Esophagus muscularis mucosa (tissue), 4 donors: ENCODE measurements around the gene MN1. TPM values are rescaled to one million over a fixed set of nuclear protein-coding genes. Genes with fewer than 3 reads are reported as not detected.

Experiments
- DNase-seq: peaks from one replicate; pipeline ENCODE4 v3.0.0-alpha.2; 2017; ENCODE audit errors: extremely low spot score
- H3K27ac ChIP-seq, 4 donors: fragments of 200-600 bp; sonication (generic); replicated peaks in 1 of 4; 1 replicate in 3 of 4; 2 replicates in 1 of 4; pipeline ENCODE4 v1.5.1; 2016 to 2019; ENCODE audit warnings: mild to moderate bottlenecking in 1 of 4
- H3K27me3 ChIP-seq, 4 donors: fragments of 200-600 bp; sonication (generic); one replicate each; pipeline versions ENCODE4 v1.5.1 to v1.6.0; 2016 to 2019
- H3K36me3 ChIP-seq, 4 donors: fragments of 200-600 bp; sonication (generic); one replicate each; pipeline ENCODE4 v1.5.1; 2016 to 2019
- H3K4me1 ChIP-seq, 4 donors: fragments of 200-600 bp; sonication (generic); one replicate each; pipeline ENCODE4 v1.5.1; 2016 to 2019
- H3K4me3 ChIP-seq, 4 donors: fragments of 200-600 bp; sonication (generic); 1 replicate in 2 of 4; 2 replicates in 2 of 4; pipeline ENCODE4 v1.5.1; 2016 to 2019; ENCODE audit warnings: mild to moderate bottlenecking in 4 of 4, moderate library complexity in 1 of 4
- H3K9me3 ChIP-seq, 4 donors: fragments of 200-600 bp; sonication (generic); 1 replicate in 3 of 4; 2 replicates in 1 of 4; pipeline ENCODE4 v1.5.1; 2016 to 2019
- CTCF ChIP-seq, 3 experiments: fragments of 200-600 bp in 2 of 3; fragments of 450-650 bp in 1 of 3; sonication (generic) in 2 of 3; IDR thresholded peaks; one replicate each; pipeline ENCODE4 v1.5.1; 2017 to 2019; ENCODE audit warnings: antibody characterized with exemption in 3 of 3, mild to moderate bottlenecking in 2 of 3, moderate library complexity in 1 of 3
- EP300 ChIP-seq: sonication (generic); formaldehyde crosslinking; IDR thresholded peaks from one replicate; pipeline ENCODE4 v1.6.1; 2017; ENCODE audit warnings: antibody characterized with exemption
- POLR2A ChIP-seq: fragments of 450-650 bp; IDR thresholded peaks from one replicate; pipeline ENCODE4 v1.6.1; 2017; ENCODE audit warnings: antibody characterized with exemption, moderate library complexity, mild to moderate bottlenecking, low read depth
- POLR2AphosphoS5 ChIP-seq, 2 donors: sonication (generic); formaldehyde crosslinking; IDR thresholded peaks; one replicate each; pipeline ENCODE4 v1.6.1; 2017; ENCODE audit warnings: antibody characterized with exemption in 2 of 2
- WGBS: methylation state at CpG from one replicate; pipeline ENCODE4 v1.1.5; 2018; 5-methylcytosine and 5-hydroxymethylcytosine counted together
- intact Hi-C: fragments of 100-400 bp; cut with DNase I; formaldehyde crosslinking; loops from one replicate; pipeline ENCODE4 v1.15.1; 2023
- total RNA-seq, 4 donors: library from RNA; depleted of rRNA; stranded (reverse); fragments of >200 nt; gene quantifications; one replicate each; pipeline versions ENCODE4 v1.1.0 to v1.2.1, GENCODE V29; 2016

Gene MN1
- total RNA-seq, 4 donors from 2014 or later: 16.2 to 47.3 (median 29.0) TPM

GRCh38 chr22:27729246-27729645, 72.3 kb downstream of the MN1 start:
- WGBS: 79% methylated on average over 4 of the region's 4 CpGs
- Histone ChIP-seq H3K27ac (no peak overlapping the region), H3K36me3 (no peaks in the 10 kb centered on the region), H3K4me1 (peaks cover 15 to 25% (median 17%) of the 10 kb centered on the region in 4 donors), H3K9me3 (no peaks in the 10 kb centered on the region), H3K4me3 (no peak overlapping the region), H3K27me3 (no peaks in the 10 kb centered on the region)
- TF ChIP-seq POLR2AphosphoS5 (IDR thresholded peaks at IDR 0.05) (no peak), POLR2A (no peak), CTCF (IDR thresholded peaks at IDR 0.05) (no peak), EP300 (no peak)
- intact Hi-C loops: no loop called here
- no peak for DNase-seq

- H3K27me3 ChIP-seq: no peaks in the 10 kb centered on the region
- H3K27ac ChIP-seq: peak overlapping the region; percentile 43 to 66 (median 64)
- TF ChIP-seq POLR2AphosphoS5 (IDR thresholded peaks at IDR 0.05) (no peak), EP300 (no peak), POLR2A (no peak), CTCF (IDR thresholded peaks at IDR 0.05) (no peak)
- no peak for DNase-seq
- WGBS: 81% methylated on average over 4 of the region's 4 CpGs
- no peaks in the 10 kb centered on the region for H3K36me3 ChIP-seq
- H3K9me3 ChIP-seq: no peaks in the 10 kb centered on the region
- intact Hi-C loops: no loop called here
- H3K4me1 ChIP-seq: peaks cover 15 to 25% (median 17%) of the 10 kb centered on the region in 4 donors
- no peak overlapping the region for H3K4me3 ChIP-seq
These were observed 73.7 kb downstream of the MN1 start for GRCh38 chr22:27727673-27728451.

GRCh38 chr22:27726686-27727449, 74.7 kb downstream of the MN1 start:
- DNase-seq: no peak
- Histone ChIP-seq H3K27me3 (no peaks in the 10 kb centered on the region), H3K27ac (peak overlapping the region; percentile 43 to 66 (median 64)), H3K36me3 (no peaks in the 10 kb centered on the region), H3K9me3 (no peaks in the 10 kb centered on the region), H3K4me1 (peaks cover 15 to 25% (median 17%) of the 10 kb centered on the region in 4 donors), H3K4me3 (no peak overlapping the region)
- WGBS: 54% methylated on average over 13 of the region's 13 CpGs
- TF ChIP-seq CTCF (IDR thresholded peaks at IDR 0.05) (no peak), POLR2AphosphoS5 (IDR thresholded peaks at IDR 0.05) (peak; percentile 35 to 45), POLR2A (no peak), EP300 (no peak)
- intact Hi-C loops: no loop called here

- Histone ChIP-seq H3K27ac (peak overlapping the region; percentile 43 to 66 (median 64)), H3K4me3 (no peak overlapping the region), H3K9me3 (no peaks in the 10 kb centered on the region), H3K27me3 (no peaks in the 10 kb centered on the region), H3K4me1 (peaks cover 15 to 25% (median 17%) of the 10 kb centered on the region in 4 donors), H3K36me3 (no peaks in the 10 kb centered on the region)
- WGBS: 62% methylated on average over 5 of the region's 5 CpGs
- no peak for DNase-seq
- intact Hi-C loops: no loop called here
- TF ChIP-seq EP300: no peak
- TF ChIP-seq POLR2A: no peak
- no peak for TF ChIP-seq CTCF (IDR thresholded peaks at IDR 0.05)
- TF ChIP-seq POLR2AphosphoS5 (IDR thresholded peaks at IDR 0.05): no peak
These were observed 75.2 kb downstream of the MN1 start for GRCh38 chr22:27726331-27726685.
